ENCODE data around the gene SART1.

GRCh38 chr11:65967329-65967934, 5.9 kb downstream of the SART1 start:
- TF ChIP-seq CTCF (IDR thresholded peaks at IDR 0.05; ENCODE audit: poor library complexity, severe bottlenecking) (no peak), EZH2 (IDR thresholded peaks at IDR 0.05; ENCODE audit: borderline replicate concordance, insufficient read depth, low read length, poor library complexity, severe bottlenecking) (no peak), POLR2AphosphoS5 (IDR thresholded peaks at IDR 0.05) (no peak), RAD21 (conservative IDR thresholded peaks at IDR 0.05) (no peak), TAF1 (IDR thresholded peaks at IDR 0.05; ENCODE audit: low read depth) (no peak), REST (IDR thresholded peaks at IDR 0.05; ENCODE audit: borderline replicate concordance) (no peak)
